DMS53 treated with DMSO at 0.1 percent for 48 hours (cell line): ENCODE measurements around the gene PJA1.

Source experiments
- DNase-seq: peaks from one replicate; lab custom pipeline; 2025; ENCODE audit not compliant: unreplicated experiment; lab: John Stamatoyannopoulos, UW

The PJA1 gene

GRCh38 chrX:69165087-69165651, at the start of gene PJA1:
TSS of gene PJA1 (minus strand) at chrX:69165453. CDS start at chrX:69163073, 2,380 bp downstream.
- DNase-seq: peak; percentile 62

DNA sequence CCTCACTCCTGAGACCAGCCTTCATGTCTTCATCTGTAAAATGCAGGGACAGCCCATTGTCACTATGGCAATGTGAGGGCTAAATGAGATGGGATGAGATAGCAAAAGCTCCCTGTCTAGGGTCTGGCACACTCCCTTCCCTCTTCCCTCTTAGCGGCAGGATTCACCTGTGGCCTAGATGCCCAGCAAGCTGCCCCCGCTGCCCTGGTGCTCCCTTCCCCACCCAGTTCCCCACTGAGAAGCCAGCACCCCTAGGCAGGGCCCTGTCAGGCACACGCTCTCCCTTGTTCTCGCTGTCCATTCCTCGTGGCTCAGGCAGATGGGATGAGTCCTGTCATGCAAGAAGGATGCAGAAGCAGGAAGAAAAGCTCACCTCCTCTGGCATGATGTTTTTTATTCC, 49.2 kb upstream of the PJA1 start:
- no peak for DNase-seq

- DNase-seq: no peak
These were observed 46.4 kb upstream of the PJA1 start for GRCh38 chrX:69211701-69212100.

GRCh38 chrX:69210581-69210980, 45.3 kb upstream of the PJA1 start:
- DNase-seq: no peak

- no peak for DNase-seq
These were observed 42.0 kb upstream of the PJA1 start for GRCh38 chrX:69207216-69207615.

DNA sequence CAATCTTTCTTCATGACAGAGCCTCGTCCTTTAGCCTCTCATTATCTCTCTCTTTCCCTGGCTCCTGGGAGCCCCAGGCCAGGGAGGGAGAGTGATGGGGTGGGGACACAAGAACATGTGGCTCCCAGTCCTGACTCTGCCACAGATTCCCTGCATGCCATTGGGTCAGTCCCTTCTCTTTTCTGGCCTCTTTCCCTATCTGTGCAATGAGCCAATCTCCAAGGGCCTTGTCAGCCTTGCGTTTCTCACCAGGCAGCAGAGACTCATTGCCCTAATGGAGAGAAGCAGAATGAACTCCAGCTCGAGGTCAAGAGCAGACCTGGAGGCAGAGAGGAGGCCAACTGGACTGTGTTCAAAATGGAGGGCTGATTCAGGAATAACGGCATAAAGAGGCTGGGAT, 38.4 kb upstream of the PJA1 start:
- no peak for DNase-seq

DNA sequence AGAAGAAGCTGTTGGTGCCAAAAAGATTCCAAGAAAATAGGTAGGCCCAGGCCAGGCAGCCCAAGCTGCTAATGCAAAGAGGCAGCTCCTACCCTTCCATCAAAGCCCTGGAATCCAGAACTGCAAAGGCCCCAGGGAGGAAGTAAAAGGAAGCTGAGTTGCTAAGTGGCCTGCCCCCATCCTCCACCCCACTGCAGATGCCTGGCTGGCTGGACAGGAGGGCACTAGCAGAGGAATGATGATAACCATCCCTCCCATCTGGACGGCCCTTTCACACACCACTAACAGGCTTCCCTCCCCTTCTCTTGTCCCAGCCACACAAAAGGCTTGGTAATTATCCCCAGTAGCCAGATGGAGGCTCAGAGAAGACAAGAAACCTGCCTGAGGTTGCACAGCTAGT, 32.4 kb upstream of the PJA1 start:
- DNase-seq: no peak

GRCh38 chrX:69196666-69197065, 31.4 kb upstream of the PJA1 start:
- no peak for DNase-seq

DNA sequence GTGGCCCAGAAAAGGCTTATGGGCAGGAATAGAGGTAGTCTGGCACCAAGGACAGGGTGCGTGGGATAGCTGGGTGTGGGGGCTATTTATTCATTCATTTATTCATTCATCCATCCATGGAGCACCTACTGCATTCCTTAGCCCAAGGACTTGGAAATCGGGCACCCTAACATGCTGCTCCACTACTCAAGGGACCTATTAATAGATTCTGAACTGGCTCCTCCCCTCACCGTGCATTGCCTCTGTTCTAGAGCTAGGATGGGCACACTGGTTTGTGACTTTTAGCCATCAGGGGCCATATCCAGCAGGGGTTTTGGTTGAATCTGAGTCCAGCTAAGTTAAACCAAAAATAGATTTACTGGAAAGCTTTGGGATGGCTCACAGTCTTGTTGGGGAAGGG, 30.6 kb upstream of the PJA1 start:
- no peak for DNase-seq

DNA sequence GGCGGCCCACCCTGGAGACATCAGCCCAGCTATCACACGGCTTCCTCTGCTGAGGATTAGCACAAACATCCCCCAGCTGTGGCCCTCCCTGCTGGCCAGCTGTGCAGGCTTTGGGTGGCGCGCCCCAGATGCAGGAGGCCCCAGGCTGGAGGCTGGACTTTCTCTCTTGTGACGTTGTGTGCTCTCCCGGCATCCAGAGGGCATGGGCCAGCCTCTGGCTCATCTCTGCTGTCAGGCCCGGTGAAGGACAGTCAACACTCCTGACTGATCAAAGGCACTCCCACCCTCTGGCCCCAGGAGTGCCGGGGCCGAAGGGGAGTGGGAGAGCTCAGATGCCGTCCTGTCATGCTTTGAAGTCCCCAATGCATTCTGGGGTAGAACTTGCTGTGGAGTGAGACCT, 29.9 kb upstream of the PJA1 start:
- DNase-seq: no peak

DNA sequence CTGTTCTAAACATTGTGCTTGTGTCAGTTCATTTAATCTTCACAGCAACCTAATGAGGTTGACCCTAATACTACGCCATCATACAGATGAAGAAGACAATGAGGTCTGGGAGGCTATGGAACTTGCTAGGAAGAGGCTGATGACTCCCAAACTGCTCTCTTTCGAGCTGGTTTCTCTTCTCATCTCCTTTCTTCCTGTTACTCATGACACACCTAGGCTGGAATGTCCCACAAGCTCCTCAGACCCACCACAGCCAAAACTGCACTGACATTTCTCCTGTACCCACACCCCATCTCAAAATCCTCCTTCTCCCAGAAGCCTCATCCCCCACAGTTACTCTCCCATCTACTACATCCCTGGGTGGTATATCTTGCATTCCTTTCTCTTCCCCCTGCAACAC, 27.4 kb upstream of the PJA1 start:
- DNase-seq: no peak

DNA sequence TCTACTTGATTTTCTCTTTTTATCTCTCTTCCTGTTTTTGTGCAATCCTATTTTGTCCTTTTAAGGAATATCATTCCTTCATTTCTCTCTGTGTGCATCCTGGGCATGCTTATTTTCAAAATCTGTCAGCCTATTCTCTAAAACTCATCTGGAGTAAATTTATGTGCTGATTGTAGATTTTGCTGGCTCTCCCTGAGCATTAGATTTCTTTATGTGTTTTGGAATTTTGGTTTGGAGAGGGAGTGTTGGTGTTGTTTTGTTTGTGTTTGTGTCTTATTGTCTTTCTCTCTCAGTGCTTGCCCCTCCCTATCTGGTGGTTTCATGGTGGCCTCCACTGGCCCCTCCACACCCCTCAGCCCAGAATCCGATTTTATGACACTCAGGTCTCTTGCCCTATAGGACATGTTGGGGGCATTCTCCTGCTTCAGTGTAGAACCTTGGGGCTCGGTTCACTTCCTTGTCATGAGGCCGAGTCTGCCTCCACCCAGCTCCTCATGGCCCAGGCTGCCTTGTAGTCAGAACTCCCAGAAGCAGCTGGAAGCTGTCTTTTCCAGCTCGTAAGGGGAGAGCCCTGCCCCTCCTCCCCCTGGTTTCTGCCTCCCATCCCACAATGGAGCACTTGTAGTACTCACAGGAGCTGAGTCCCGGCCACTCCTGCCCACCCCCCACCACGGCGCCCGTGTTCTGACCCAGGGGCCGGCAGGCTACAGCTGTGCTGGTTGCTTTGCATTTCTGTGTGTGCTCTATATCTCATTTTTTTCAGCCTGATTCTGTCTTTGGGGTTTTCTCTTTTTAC, 24.5 kb upstream of the PJA1 start:
- no peak for DNase-seq

- DNase-seq: no peak
These were observed 21.4 kb upstream of the PJA1 start for GRCh38 chrX:69186651-69187050.

GRCh38 chrX:69185886-69186285, 20.6 kb upstream of the PJA1 start:
- no peak for DNase-seq

- DNase-seq: no peak
These were observed 19.9 kb upstream of the PJA1 start for GRCh38 chrX:69185141-69185540.

GRCh38 chrX:69182818-69183380, 17.6 kb upstream of the PJA1 start:
- DNase-seq: no peak

DNA sequence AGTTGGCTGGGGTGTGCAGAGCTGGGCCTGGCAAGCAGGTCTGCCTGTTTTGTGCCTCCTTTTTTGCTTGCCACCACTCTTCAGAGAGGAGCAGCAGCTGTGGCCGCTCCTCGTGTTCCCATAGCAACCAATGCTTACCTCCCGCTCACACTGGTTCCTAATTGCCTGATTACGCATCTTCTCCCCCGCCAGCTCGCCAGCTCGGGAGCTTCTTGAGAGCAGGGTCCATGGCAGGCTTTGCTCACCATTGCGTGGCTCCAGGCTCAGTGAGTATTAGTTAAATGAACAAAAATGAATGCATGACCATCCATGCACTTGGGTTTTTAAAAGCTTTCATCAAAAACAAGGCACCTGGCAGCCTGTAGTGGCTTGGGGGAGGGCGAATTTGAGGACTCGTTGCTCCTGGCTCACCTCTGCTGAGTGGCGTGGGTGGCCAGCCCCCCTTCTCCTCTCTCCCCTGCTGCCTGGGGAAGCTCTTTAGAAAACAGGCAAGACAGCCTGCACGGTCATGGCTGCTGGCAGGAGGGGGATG, 14.2 kb upstream of the PJA1 start:
- peak; percentile 36 for DNase-seq

DNA sequence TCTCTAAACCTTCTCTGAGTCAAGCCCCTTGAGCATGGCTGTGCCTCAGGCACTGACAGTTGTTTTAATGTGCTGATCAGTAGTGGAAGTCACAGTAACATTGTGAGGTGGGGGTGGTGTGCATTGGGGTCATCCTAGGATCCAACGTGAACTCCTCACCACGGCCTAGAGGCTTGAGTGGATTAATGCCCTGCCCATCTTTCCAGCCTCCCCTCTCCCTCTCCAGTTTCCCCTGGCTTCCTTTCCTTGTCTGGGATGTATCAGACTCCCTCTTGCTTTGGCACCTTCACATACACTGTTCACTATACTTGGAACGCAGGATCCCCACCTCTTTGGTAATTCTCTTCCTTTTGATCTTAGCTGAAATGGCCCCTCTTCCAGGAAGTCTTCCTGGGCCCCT, 13.3 kb upstream of the PJA1 start:
- DNase-seq: no peak

GRCh38 chrX:69177511-69178162, 12.4 kb upstream of the PJA1 start:
- no peak for DNase-seq

- DNase-seq: no peak
These were observed 10.8 kb upstream of the PJA1 start for GRCh38 chrX:69176053-69176452.

DNA sequence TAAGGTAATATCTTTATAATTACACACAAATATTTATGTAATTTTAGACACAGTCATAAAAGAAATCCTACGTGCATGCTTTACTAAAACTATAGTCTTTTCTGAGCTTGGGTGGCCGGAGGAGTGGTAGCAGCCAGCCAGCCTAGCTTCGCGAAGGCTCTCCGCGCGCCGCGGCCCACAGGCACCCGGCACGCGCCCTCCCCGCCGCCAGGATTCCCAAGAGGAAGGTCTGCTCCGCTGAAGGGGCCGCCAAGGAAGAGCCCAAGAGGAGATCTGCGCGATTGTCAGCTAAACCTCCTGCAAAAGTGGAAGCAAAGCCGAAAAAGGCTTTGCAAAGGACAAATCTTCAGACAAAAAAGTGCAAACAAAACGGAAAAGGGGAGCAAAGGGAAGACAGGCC, 8.7 kb upstream of the PJA1 start:
- no peak for DNase-seq

- DNase-seq: no peak
These were observed 7.7 kb upstream of the PJA1 start for GRCh38 chrX:69172937-69173336.
